Mucosa of rectum (tissue), 2 donors: ENCODE measurements around the gene BCR.
"Not testable (repeated sequence)": the region's sequence is repeated elsewhere in the genome, so short reads cannot be mapped to it uniquely, and the experiment has no call there.

Source experiments
- H3K27ac ChIP-seq, 2 donors: one replicate each; pipeline ENCODE4 v1.7.0; 2013; ENCODE audit warnings: inconsistent platforms in 2 of 2, low read depth in 2 of 2, low read length in 2 of 2
- H3K27me3 ChIP-seq, 2 donors: one replicate each; pipeline ENCODE4 v1.7.0; 2013; ENCODE audit warnings: low read length in 2 of 2; ENCODE audit not compliant: control insufficient read depth in 2 of 2, insufficient read depth in 2 of 2
- H3K36me3 ChIP-seq, 2 donors: one replicate each; pipeline ENCODE4 v1.7.0; 2013; ENCODE audit warnings: low read length in 2 of 2; ENCODE audit not compliant: control insufficient read depth in 2 of 2, insufficient read depth in 2 of 2
- H3K4me1 ChIP-seq, 2 donors: one replicate each; pipeline ENCODE4 v1.7.0; 2013; ENCODE audit warnings: low read length in 2 of 2, mild to moderate bottlenecking in 1 of 2; ENCODE audit not compliant: control insufficient read depth in 2 of 2, insufficient read depth in 2 of 2
- H3K4me3 ChIP-seq, 2 donors: one replicate each; pipeline ENCODE4 v1.7.0; 2013; ENCODE audit warnings: low read length in 2 of 2
- H3K9ac ChIP-seq, 2 donors: one replicate each; pipeline ENCODE4 v1.7.0; 2013; ENCODE audit warnings: low read length in 2 of 2, low read depth in 1 of 2, mild to moderate bottlenecking in 1 of 2
- H3K9me3 ChIP-seq, 2 donors: one replicate each; pipeline ENCODE4 v1.7.0; 2013; ENCODE audit warnings: low read length in 2 of 2; ENCODE audit not compliant: control insufficient read depth in 2 of 2
- donor health status: healthy.
- donor health status: Normal muscosa, but diverticular disease.

BCR gene

GRCh38 chr22:23311635-23312420 is 131.5 kb downstream of the BCR start:
- peaks cover 9 to 13% of the 10 kb centered on the region in 2 donors for H3K36me3 ChIP-seq
- not testable (repeated sequence) for H3K9me3 ChIP-seq, H3K4me3 ChIP-seq, H3K4me1 ChIP-seq, H3K27me3 ChIP-seq, H3K9ac ChIP-seq, H3K27ac ChIP-seq

GRCh38 chr22:23313791-23314567 is 133.7 kb downstream of the BCR start:
- no peak overlapping the region for H3K4me3 ChIP-seq
- H3K9me3 ChIP-seq: no peaks in the 10 kb centered on the region
- H3K4me1 ChIP-seq: no peaks in the 10 kb centered on the region
- H3K27ac ChIP-seq: no peak overlapping the region
- H3K27me3 ChIP-seq: no peaks in the 10 kb centered on the region
- no peak overlapping the region for H3K9ac ChIP-seq
- H3K36me3 ChIP-seq: peaks cover 9 to 13% of the 10 kb centered on the region in 2 donors

GRCh38 chr22:23315341-23315917 is 135.1 kb downstream of the BCR start:
- no peaks in the 10 kb centered on the region for H3K4me1 ChIP-seq
- H3K9ac ChIP-seq: no peak overlapping the region
- H3K36me3 ChIP-seq: peaks cover 9 to 13% of the 10 kb centered on the region in 2 donors
- no peak overlapping the region for H3K27ac ChIP-seq
- no peaks in the 10 kb centered on the region for H3K27me3 ChIP-seq
- no peak overlapping the region for H3K4me3 ChIP-seq
- no peaks in the 10 kb centered on the region for H3K9me3 ChIP-seq

- peaks cover 9 to 13% of the 10 kb centered on the region in 2 donors for H3K36me3 ChIP-seq
- not testable (repeated sequence) for H3K9ac ChIP-seq, H3K9me3 ChIP-seq, H3K4me3 ChIP-seq, H3K27me3 ChIP-seq, H3K27ac ChIP-seq, H3K4me1 ChIP-seq
Observed at GRCh38 chr22:23316596-23316995, 136.3 kb downstream of the BCR start.

- H3K4me1 ChIP-seq, H3K36me3 ChIP-seq, H3K27me3 ChIP-seq, H3K4me3 ChIP-seq, H3K27ac ChIP-seq, H3K9me3 ChIP-seq, H3K9ac ChIP-seq: not testable (repeated sequence)
Observed at GRCh38 chr22:23318316-23318715, 138.0 kb downstream of the BCR start.

- not testable (repeated sequence) for H3K4me3 ChIP-seq, H3K27ac ChIP-seq
Observed at GRCh38 chr22:23322497-23323080, 142.3 kb downstream of the BCR start.

GRCh38 chr22:23323960-23324688 is 143.8 kb downstream of the BCR start:
- H3K9me3 ChIP-seq, H3K27ac ChIP-seq, H3K4me3 ChIP-seq, H3K4me1 ChIP-seq, H3K27me3 ChIP-seq, H3K36me3 ChIP-seq, H3K9ac ChIP-seq: not testable (repeated sequence)

More at GRCh38 chr22:23322497-23323080, 142.3 kb downstream of the BCR start:
- not testable (repeated sequence) for H3K9me3 ChIP-seq, H3K4me1 ChIP-seq, H3K36me3 ChIP-seq, H3K27me3 ChIP-seq, H3K9ac ChIP-seq

- no peaks in the 10 kb centered on the region for H3K4me1 ChIP-seq
Observed at GRCh38 chr22:23325183-23325582, 144.9 kb downstream of the BCR start.

GRCh38 chr22:23333822-23334221 is 153.5 kb downstream of the BCR start:
- not testable (repeated sequence) for H3K4me3 ChIP-seq, H3K27me3 ChIP-seq, H3K9ac ChIP-seq, H3K9me3 ChIP-seq, H3K27ac ChIP-seq, H3K4me1 ChIP-seq, H3K36me3 ChIP-seq

More at GRCh38 chr22:23325183-23325582, 144.9 kb downstream of the BCR start:
- Histone ChIP-seq H3K9ac (no peak overlapping the region), H3K36me3 (no peaks in the 10 kb centered on the region), H3K4me3 (no peak overlapping the region), H3K27me3 (no peaks in the 10 kb centered on the region), H3K9me3 (no peaks in the 10 kb centered on the region), H3K27ac (no peak overlapping the region)
